Measurements from ENCODE around the gene CD160.
A peak's percentile ranks its signal among the peaks of the same experiment; 100 is the strongest.
"Not testable (repeated sequence)": the region's sequence is repeated elsewhere in the genome, so short reads cannot be mapped to it uniquely, and the experiment has no call there.

Gene CD160

DNA sequence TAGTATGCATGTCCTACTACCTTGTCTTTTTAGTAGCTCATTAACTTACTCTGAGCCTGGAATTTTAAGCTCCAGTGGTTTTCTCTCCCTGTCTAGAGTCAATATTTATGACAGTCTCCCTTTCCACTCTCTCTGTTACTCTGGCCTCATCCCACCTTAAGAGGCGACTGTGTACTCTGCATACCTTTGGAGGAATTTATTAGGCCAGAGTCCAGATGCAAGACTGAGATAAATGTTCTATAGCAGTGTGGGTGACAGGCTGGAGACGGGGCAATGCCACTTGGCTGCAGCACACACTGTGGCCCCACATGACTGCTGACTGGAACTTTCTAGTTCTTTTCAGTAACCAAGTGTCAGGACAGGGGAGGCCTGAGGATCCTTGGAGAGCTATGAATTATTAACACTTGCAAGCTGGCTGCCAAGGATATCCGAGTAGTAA is 8.1 kb upstream of the CD160 start:
- DNase-seq (ENCODE audit: low spot score) = no peak
- Histone ChIP-seq H3K27ac (no peak overlapping the region), H3K4me3 (no peak overlapping the region)
- no peak for TF ChIP-seq CTCF (IDR thresholded peaks at IDR 0.05)

GRCh38 chr1:145714524-145715111 is 4.7 kb upstream of the CD160 start:
- Histone ChIP-seq H3K27ac (no peak overlapping the region), H3K4me3 (no peak overlapping the region)
- TF ChIP-seq CTCF (IDR thresholded peaks at IDR 0.05) = no peak
- DNase-seq (ENCODE audit: low spot score) = no peak

DNA sequence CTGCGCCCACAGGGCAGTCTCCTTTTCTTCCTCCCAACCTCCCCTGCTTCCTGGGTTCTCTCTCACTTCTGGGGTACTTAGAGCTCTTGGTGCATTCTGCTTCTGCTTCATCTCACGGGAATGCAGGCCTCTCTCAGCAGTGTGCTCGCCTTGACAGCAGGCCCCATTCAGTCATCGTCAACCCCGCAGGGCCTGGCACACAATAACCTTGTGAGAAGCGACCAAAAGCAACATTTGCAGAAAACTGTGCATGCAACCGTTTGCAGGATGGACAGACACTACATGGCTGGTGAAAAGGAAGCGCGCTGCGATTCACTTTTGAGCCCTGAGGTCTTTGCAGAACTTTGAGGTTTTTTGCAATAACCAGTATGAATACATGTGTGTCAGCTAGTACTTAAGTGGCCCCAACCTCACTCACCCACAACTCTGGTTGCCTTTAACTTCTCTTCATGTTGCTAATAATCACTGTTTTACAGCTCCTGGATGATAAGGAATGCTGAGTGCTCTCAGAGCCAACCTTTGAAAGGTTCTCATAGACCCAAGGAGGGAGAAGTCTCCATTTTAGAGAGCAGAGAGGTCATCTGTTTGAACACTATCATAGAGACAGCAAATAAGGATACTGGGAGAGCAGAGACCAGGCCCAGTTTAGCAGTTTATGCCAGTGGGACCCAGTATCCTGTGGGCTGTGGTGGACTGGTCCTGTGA is 2.5 kb upstream of the CD160 start:
- Histone ChIP-seq H3K4me3 (no peak overlapping the region), H3K27ac (no peak overlapping the region)
- no peak for DNase-seq (ENCODE audit: low spot score)
- no peak for TF ChIP-seq CTCF (IDR thresholded peaks at IDR 0.05)

- H3K4me3 ChIP-seq = no peak overlapping the region
- TF ChIP-seq CTCF (IDR thresholded peaks at IDR 0.05) = no peak
- no peak for DNase-seq (ENCODE audit: low spot score)
- no peak overlapping the region for H3K27ac ChIP-seq
Observed at GRCh38 chr1:145717833-145718232, 1.5 kb upstream of the CD160 start.

GRCh38 chr1:145718465-145718864 is 834 bp upstream of the CD160 start:
- not testable (repeated sequence) for H3K4me3 ChIP-seq; H3K27ac ChIP-seq; DNase-seq (ENCODE audit: low spot score)

- no peak for TF ChIP-seq CTCF (IDR thresholded peaks at IDR 0.05)
- peak overlapping the region; percentile 65 for H3K4me3 ChIP-seq
- no peak overlapping the region for H3K27ac ChIP-seq
- DNase-seq (ENCODE audit: low spot score) = no peak
Observed at GRCh38 chr1:145720556-145720877, 1.2 kb downstream of the CD160 start.

GRCh38 chr1:145720878-145721671 is 1.8 kb downstream of the CD160 start:
- peak; percentile 95 for TF ChIP-seq CTCF (IDR thresholded peaks at IDR 0.05)
- Histone ChIP-seq H3K27ac (no peak overlapping the region), H3K4me3 (peak overlapping the region; percentile 65)
- peak; percentile 81 for DNase-seq (ENCODE audit: low spot score)

- DNase-seq (ENCODE audit: low spot score); H3K4me3 ChIP-seq; H3K27ac ChIP-seq: not testable (repeated sequence)
Observed at GRCh38 chr1:145726193-145726592, 6.9 kb downstream of the CD160 start.

Data from coronary artery (tissue), 2 donors.